ENCODE data around the gene TFF2. TPM values are rescaled to one million over a fixed set of nuclear protein-coding genes. Genes with fewer than 3 reads are reported as not detected.
A peak's percentile ranks its signal among the peaks of the same experiment; 100 is the strongest.

TFF2 gene
- total RNA-seq, 1 donor from 2014 or later = not detected

GRCh38 chr21:42390696-42391095, 39.9 kb upstream of the TFF2 start:
- Histone ChIP-seq H3K4me3 (no peak overlapping the region), H3K36me3 (no peaks in the 10 kb centered on the region), H3K4me1 (peaks cover 6% of the 10 kb centered on the region), H3K27ac (no peak overlapping the region), H3K9me3 (no peaks in the 10 kb centered on the region), H3K27me3 (ENCODE audit: low read depth) (no peaks in the 10 kb centered on the region)
- intact Hi-C loops (cut with DNase I) = no loop called here
- no peak for TF ChIP-seq CTCF (IDR thresholded peaks at IDR 0.05)
- ATAC-seq (no peak), DNase-seq (no peak)

GRCh38 chr21:42390193-42390592, 39.4 kb upstream of the TFF2 start:
- Histone ChIP-seq H3K4me1 (peaks cover 6% of the 10 kb centered on the region), H3K9me3 (no peaks in the 10 kb centered on the region), H3K27me3 (ENCODE audit: low read depth) (no peaks in the 10 kb centered on the region), H3K4me3 (no peak overlapping the region), H3K27ac (no peak overlapping the region), H3K36me3 (no peaks in the 10 kb centered on the region)
- ATAC-seq (no peak), DNase-seq (no peak)
- no peak for TF ChIP-seq CTCF (IDR thresholded peaks at IDR 0.05)
- intact Hi-C loops (cut with DNase I) = no loop called here

GRCh38 chr21:42389449-42389835, 38.6 kb upstream of the TFF2 start:
- DNase-seq (no peak), ATAC-seq (peak; percentile 63 to 71)
- no peaks in the 10 kb centered on the region for H3K9me3 ChIP-seq
- no peak for TF ChIP-seq CTCF (IDR thresholded peaks at IDR 0.05)
- peaks cover 6% of the 10 kb centered on the region for H3K4me1 ChIP-seq
- H3K4me3 ChIP-seq = no peak overlapping the region
- H3K27me3 ChIP-seq (ENCODE audit: low read depth) = no peaks in the 10 kb centered on the region
- intact Hi-C loops (cut with DNase I) = no loop called here
- no peaks in the 10 kb centered on the region for H3K36me3 ChIP-seq
- H3K27ac ChIP-seq = peak overlapping the region; percentile 36

- Histone ChIP-seq H3K27me3 (ENCODE audit: low read depth) (no peaks in the 10 kb centered on the region), H3K27ac (peak overlapping the region; percentile 36), H3K9me3 (no peaks in the 10 kb centered on the region), H3K4me3 (no peak overlapping the region), H3K36me3 (no peaks in the 10 kb centered on the region), H3K4me1 (peaks cover 6% of the 10 kb centered on the region)
- no peak for TF ChIP-seq CTCF (IDR thresholded peaks at IDR 0.05)
- DNase-seq (no peak), ATAC-seq (peak; percentile 66 to 67)
- intact Hi-C loops (cut with DNase I) = no loop called here
Measured at GRCh38 chr21:42388740-42389448, 38.1 kb upstream of the TFF2 start.

GRCh38 chr21:42387843-42388340, 37.1 kb upstream of the TFF2 start:
- intact Hi-C loops (cut with DNase I) = no loop called here
- Histone ChIP-seq H3K36me3 (no peaks in the 10 kb centered on the region), H3K9me3 (no peaks in the 10 kb centered on the region), H3K4me1 (peaks cover 4% of the 10 kb centered on the region), H3K4me3 (no peak overlapping the region), H3K27me3 (ENCODE audit: low read depth) (no peaks in the 10 kb centered on the region), H3K27ac (no peak overlapping the region)
- TF ChIP-seq CTCF (IDR thresholded peaks at IDR 0.05) = no peak
- DNase-seq (no peak), ATAC-seq (no peak)

All from lower lobe of right lung (tissue), 2 donors.